DOHH2 (cell line): ENCODE results near the gene SRMS.

ENCODE experiments used
- CTCF ChIP-seq: fragments of 200-600 bp; sonication (generic); IDR thresholded peaks from one replicate; pipeline ENCODE4 v1.5.1; 2014; ENCODE audit warnings: antibody characterized with exemption, mild to moderate bottlenecking, low read depth, low read length; ENCODE audit not compliant: poor library complexity, severe bottlenecking
- EZH2phosphoT487 ChIP-seq: fragments of 200-600 bp; sonication (generic); IDR thresholded peaks from 2 replicates; pipeline ENCODE4 v1.6.1; 2017; ENCODE audit warnings: borderline replicate concordance, mild to moderate bottlenecking, antibody characterized with exemption, low read length, moderate library complexity, mixed read lengths

DNA sequence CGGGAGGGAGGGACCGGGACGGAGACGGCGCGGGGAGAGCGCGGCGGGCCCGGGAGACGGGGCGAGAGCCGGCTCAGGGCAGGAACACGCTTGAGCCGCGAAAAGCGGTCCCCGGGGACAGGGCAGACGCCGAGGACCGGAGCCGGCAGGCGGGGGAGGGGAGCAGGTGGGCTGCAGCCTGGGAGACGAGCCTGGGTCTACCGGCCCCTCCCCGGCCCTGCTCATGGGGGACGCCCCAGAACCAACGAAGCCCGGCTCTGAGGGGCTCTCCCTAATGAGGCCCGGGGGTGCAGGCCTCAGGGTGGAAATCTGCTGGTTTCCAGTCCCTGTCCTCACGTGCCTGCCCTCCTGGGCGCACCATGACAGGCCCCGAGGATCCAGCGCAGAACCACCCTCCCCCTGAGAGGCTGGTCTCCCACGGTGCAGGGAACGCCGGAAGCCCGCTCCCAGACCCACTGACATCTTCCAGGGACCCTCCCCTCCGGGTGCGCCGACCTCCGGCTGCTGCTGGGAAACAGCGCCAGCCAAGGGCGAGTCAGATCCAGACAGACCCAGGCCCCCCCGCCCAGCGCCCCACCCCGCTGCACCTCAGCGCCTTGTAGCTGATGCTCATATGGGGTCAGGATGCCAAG, 48.1 kb downstream of the SRMS start:
- TF ChIP-seq CTCF: no peak
- TF ChIP-seq EZH2phosphoT487: no peak
